SU-DHL-6 (cell line): ENCODE data around the gene FBXO27.
"Not testable (repeated sequence)": the region's sequence is repeated elsewhere in the genome, so short reads cannot be mapped to it uniquely, and the experiment has no call there.

Experiments
- H2AFZ ChIP-seq: fragments of 200-600 bp; sonication (generic); 2 replicates; pipeline ENCODE4 v1.6.1; 2014; ENCODE audit warnings: low read depth, mild to moderate bottlenecking, moderate library complexity, mixed read lengths, antibody characterized with exemption, low read length; ENCODE audit not compliant: severe bottlenecking
- H3F3A ChIP-seq: fragments of 200-600 bp; shearing (Covaris generic); 2 replicates; pipeline ENCODE4 v1.6.0; 2016; ENCODE audit warnings: antibody characterized with exemption, mild to moderate bottlenecking; ENCODE audit not compliant: insufficient read depth
- H3K27ac ChIP-seq: fragments of 200-600 bp; sonication (generic); 2 replicates; pipeline ENCODE4 v1.5.1; 2016; ENCODE audit warnings: low read depth, mild to moderate bottlenecking, low read length, moderate library complexity, mixed read lengths
- H3K27me3 ChIP-seq: fragments of 200-600 bp; sonication (generic), shearing (Covaris generic); 2 replicates; pipeline ENCODE4 v1.6.0; 2014; ENCODE audit warnings: mild to moderate bottlenecking, low read length
- H3K36me3 ChIP-seq: fragments of 200-600 bp; sonication (generic); 2 replicates; pipeline ENCODE4 v1.6.1; 2014; ENCODE audit warnings: mild to moderate bottlenecking, low read length, mixed read lengths
- H3K4me2 ChIP-seq: fragments of 300-600, 200-600 bp; shearing (Covaris generic), sonication (generic); 2 replicates; pipeline ENCODE4 v1.6.0; 2014; ENCODE audit warnings: low read length, low read depth, mild to moderate bottlenecking; ENCODE audit not compliant: poor library complexity, severe bottlenecking
- H3K4me3 ChIP-seq: fragments of 200-600 bp; sonication (generic); 2 replicates; pipeline ENCODE4 v1.5.1; 2014; ENCODE audit warnings: antibody characterized with exemption, low read length, mild to moderate bottlenecking, mixed read lengths; ENCODE audit not compliant: insufficient read depth, poor library complexity, severe bottlenecking
- H3K79me2 ChIP-seq: fragments of 200-600 bp; sonication (generic); 2 replicates; pipeline ENCODE4 v1.6.1; 2014; ENCODE audit warnings: mild to moderate bottlenecking, low read length, moderate library complexity; ENCODE audit not compliant: insufficient read depth
- H3K9ac ChIP-seq: fragments of 200-600 bp; sonication (generic); 2 replicates; pipeline ENCODE4 v1.7.0; 2014; ENCODE audit warnings: mild to moderate bottlenecking, low read length
- H3K9me2 ChIP-seq: fragments of 200-600 bp; sonication (generic); replicated peaks from 2 replicates; pipeline ENCODE4 v1.6.1; 2014; ENCODE audit warnings: low read length; ENCODE audit not compliant: insufficient read depth
- H3K9me3 ChIP-seq: fragments of 200-600 bp; sonication (generic); 2 replicates; pipeline ENCODE4 v1.6.1; 2014; ENCODE audit warnings: low read length, mixed read lengths; ENCODE audit not compliant: insufficient read depth
- H4K20me1 ChIP-seq: fragments of 200-600 bp; sonication (generic); 2 replicates; pipeline ENCODE4 v1.6.1; 2014; ENCODE audit warnings: low read depth, mild to moderate bottlenecking, antibody characterized with exemption, low read length, moderate library complexity, mixed read lengths
- CTCF ChIP-seq: fragments of 200-600 bp; sonication (generic); IDR thresholded peaks from one replicate; pipeline ENCODE4 v1.5.1; 2017; ENCODE audit warnings: antibody characterized with exemption, mild to moderate bottlenecking, low read length, moderate library complexity; ENCODE audit not compliant: insufficient read depth, poor library complexity, severe bottlenecking
- EZH2phosphoT487 ChIP-seq: fragments of 200-600 bp; sonication (generic), shearing (Covaris generic); conservative IDR thresholded peaks from 2 replicates; pipeline ENCODE4 v1.6.1; 2018; ENCODE audit warnings: mild to moderate bottlenecking, antibody characterized with exemption, low read length, moderate library complexity, mixed read lengths

The FBXO27 gene

GRCh38 chr19:38987745-38988144, 44.6 kb downstream of the FBXO27 start:
- not testable (repeated sequence) for H3F3A ChIP-seq, H3K4me2 ChIP-seq, H4K20me1 ChIP-seq, H3K9me2 ChIP-seq, H3K4me3 ChIP-seq, H3K36me3 ChIP-seq, H3K27ac ChIP-seq, H2AFZ ChIP-seq, H3K79me2 ChIP-seq, H3K9ac ChIP-seq, H3K9me3 ChIP-seq, H3K27me3 ChIP-seq

GRCh38 chr19:38985262-38985661, 47.1 kb downstream of the FBXO27 start:
- no peak overlapping the region for H3K4me2 ChIP-seq
- no peaks in the 10 kb centered on the region for H3K9me2 ChIP-seq
- H3K9me3 ChIP-seq, result peaks cover 11% of the 10 kb centered on the region; the same call in 1 of the 2 replicates
- no peaks in the 10 kb centered on the region for H3K36me3 ChIP-seq
- H3K9ac ChIP-seq, result no peak overlapping the region
- H4K20me1 ChIP-seq, result no peaks in the 10 kb centered on the region
- H3F3A ChIP-seq, result no peaks in the 10 kb centered on the region
- no peak overlapping the region for H3K4me3 ChIP-seq
- H3K27me3 ChIP-seq, result no peaks in the 10 kb centered on the region
- no peak for TF ChIP-seq CTCF
- no peak for TF ChIP-seq EZH2phosphoT487
- no peak overlapping the region for H3K27ac ChIP-seq
- no peak overlapping the region for H2AFZ ChIP-seq
- H3K79me2 ChIP-seq, result no peaks in the 10 kb centered on the region

- TF ChIP-seq EZH2phosphoT487, result no peak
- no peak for TF ChIP-seq CTCF
- Histone ChIP-seq H3K27ac (no peak overlapping the region), H3K79me2 (no peaks in the 10 kb centered on the region), H3K4me2 (no peak overlapping the region), H3K9ac (no peak overlapping the region), H4K20me1 (no peaks in the 10 kb centered on the region), H3F3A (no peaks in the 10 kb centered on the region), H3K4me3 (no peak overlapping the region), H3K27me3 (no peaks in the 10 kb centered on the region), H3K9me2 (no peaks in the 10 kb centered on the region), H2AFZ (no peak overlapping the region), H3K36me3 (no peaks in the 10 kb centered on the region), H3K9me3 (peaks cover 16% of the 10 kb centered on the region; the same call in 1 of the 2 replicates)
These were observed 51.6 kb downstream of the FBXO27 start for GRCh38 chr19:38980583-38981374.

GRCh38 chr19:38979812-38980211, 52.5 kb downstream of the FBXO27 start:
- Histone ChIP-seq H3K79me2 (no peaks in the 10 kb centered on the region), H2AFZ (no peak overlapping the region), H3F3A (no peaks in the 10 kb centered on the region), H3K36me3 (no peaks in the 10 kb centered on the region), H3K27me3 (no peaks in the 10 kb centered on the region), H3K4me3 (no peak overlapping the region), H3K4me2 (no peak overlapping the region), H3K9me2 (no peaks in the 10 kb centered on the region), H3K9me3 (peaks cover 16% of the 10 kb centered on the region; the same call in 1 of the 2 replicates), H3K27ac (no peak overlapping the region), H4K20me1 (no peaks in the 10 kb centered on the region), H3K9ac (no peak overlapping the region)
- TF ChIP-seq EZH2phosphoT487, result no peak
